SK-N-SH treated with all-trans-retinoic acid at 6 μM for 48 hours (cell line): ENCODE measurements around the gene LRRC74B.

Experiments
- ATAC-seq: fragments of 200-7000 bp; cut with Tn5 transposase; 3 replicates; pipeline ENCODE4 v1.9.1; 2020; ENCODE audit warnings: mild to moderate bottlenecking, moderate library complexity
- ARNTL ChIP-seq: fragments of 450-650 bp; formaldehyde crosslinking; IDR thresholded peaks from 2 replicates; pipeline ENCODE4 v1.5.0; 2020; ENCODE audit warnings: low read depth, mild to moderate bottlenecking, moderate library complexity, borderline replicate concordance
- BACH2 ChIP-seq: fragments of 250-450 bp; sonication (Bioruptor Pico); IDR thresholded peaks from 2 replicates; pipeline ENCODE4 v1.9.0; 2021; ENCODE audit warnings: mild to moderate bottlenecking, borderline replicate concordance
- CREB5 ChIP-seq: fragments of 250-450 bp; sonication (Bioruptor Pico); IDR thresholded peaks from 2 replicates; pipeline ENCODE4 v1.5.1; 2020; ENCODE audit warnings: low read depth, mild to moderate bottlenecking, moderate library complexity
- CSRNP3 ChIP-seq: fragments of 250-450 bp; sonication (Bioruptor Pico); IDR thresholded peaks from 2 replicates; pipeline ENCODE4 v1.5.1; 2021; ENCODE audit warnings: mild to moderate bottlenecking, moderate library complexity
- ESRRG ChIP-seq: fragments of 250-450 bp; sonication (Bioruptor Pico); IDR thresholded peaks from 2 replicates; pipeline ENCODE4 v1.6.1; 2021; ENCODE audit warnings: mild to moderate bottlenecking
- GLIS3 ChIP-seq: fragments of 250-450 bp; sonication (Bioruptor Pico); IDR thresholded peaks from 2 replicates; pipeline ENCODE4 v1.5.0; 2020; ENCODE audit warnings: mild to moderate bottlenecking, moderate library complexity
- ISL1 ChIP-seq: fragments of 250-450 bp; sonication (Bioruptor Pico); IDR thresholded peaks from 2 replicates; pipeline ENCODE4 v2.1.2; 2022; ENCODE audit warnings: mild to moderate bottlenecking, moderate library complexity
- OSR1 ChIP-seq: fragments of 250-450 bp; sonication (Bioruptor Pico); IDR thresholded peaks from 2 replicates; pipeline ENCODE4 v1.8.0; 2022; ENCODE audit warnings: moderate library complexity, mild to moderate bottlenecking, inconsistent platforms
- PATZ1 ChIP-seq: fragments of 250-450 bp; sonication (Bioruptor Pico); IDR thresholded peaks from 2 replicates; pipeline ENCODE4 v1.8.0; 2020; ENCODE audit warnings: mild to moderate bottlenecking, moderate library complexity, borderline replicate concordance
- POU6F1 ChIP-seq: fragments of 250-450 bp; sonication (Bioruptor Pico); IDR thresholded peaks from 2 replicates; pipeline ENCODE4 v1.8.0; 2021; ENCODE audit warnings: low read depth, mild to moderate bottlenecking, moderate library complexity, borderline replicate concordance
- RARB ChIP-seq: fragments of 250-450 bp; sonication (Bioruptor Pico); IDR thresholded peaks from 2 replicates; pipeline ENCODE4 v1.8.0; 2021; ENCODE audit warnings: mild to moderate bottlenecking, moderate library complexity
- SNAI2 ChIP-seq: fragments of 250-450 bp; sonication (Bioruptor Pico); IDR thresholded peaks from 2 replicates; pipeline ENCODE4 v1.5.0; 2020; ENCODE audit warnings: mild to moderate bottlenecking, moderate library complexity
- TCF4 ChIP-seq: fragments of 250-450 bp; sonication (Bioruptor Pico); IDR thresholded peaks from 2 replicates; pipeline ENCODE4 v1.8.0; 2021; ENCODE audit warnings: mild to moderate bottlenecking, moderate library complexity, borderline replicate concordance
- TOX ChIP-seq: fragments of 250-450 bp; sonication (Bioruptor Pico); IDR thresholded peaks from 2 replicates; pipeline ENCODE4 v1.8.0; 2021; ENCODE audit warnings: mild to moderate bottlenecking, moderate library complexity, borderline replicate concordance
- TSHZ2 ChIP-seq: fragments of 250-450 bp; sonication (Bioruptor Pico); IDR thresholded peaks from 2 replicates; pipeline ENCODE4 v1.5.0; 2020; ENCODE audit warnings: mild to moderate bottlenecking, moderate library complexity
- ZC3H10 ChIP-seq: fragments of 250-450 bp; sonication (Bioruptor Pico); IDR thresholded peaks from 2 replicates; pipeline ENCODE4 v1.5.1; 2021; ENCODE audit warnings: mild to moderate bottlenecking, moderate library complexity
- ZFP3 ChIP-seq: fragments of 250-450 bp; sonication (Bioruptor Pico); IDR thresholded peaks from 2 replicates; pipeline ENCODE4 v1.5.0; 2020; ENCODE audit warnings: mild to moderate bottlenecking, moderate library complexity
- ZFP30 ChIP-seq: fragments of 450-650 bp; formaldehyde crosslinking; IDR thresholded peaks from 2 replicates; pipeline ENCODE4 v1.5.0; 2022; ENCODE audit warnings: mild to moderate bottlenecking, moderate library complexity
- ZNF565 ChIP-seq: fragments of 450-650 bp; formaldehyde crosslinking; conservative IDR thresholded peaks from 2 replicates; pipeline ENCODE4 v1.5.0; 2020; ENCODE audit warnings: low read depth, mild to moderate bottlenecking, moderate library complexity
- ZNF70 ChIP-seq: fragments of 450-650 bp; formaldehyde crosslinking; IDR thresholded peaks from 2 replicates; pipeline ENCODE4 v1.5.0; 2020; ENCODE audit warnings: mild to moderate bottlenecking, moderate library complexity
- ZNF8 ChIP-seq: fragments of 450-650 bp; formaldehyde crosslinking; IDR thresholded peaks from 2 replicates; pipeline ENCODE4 v1.5.0; 2020; ENCODE audit warnings: mild to moderate bottlenecking, moderate library complexity

LRRC74B gene

GRCh38 chr22:21075516-21076138 is 29.9 kb downstream of the LRRC74B start:
- TF ChIP-seq ZNF565 (CRISPR knock-in tag) = no peak
- TF ChIP-seq TSHZ2 (CRISPR knock-in tag) = no peak
- TF ChIP-seq CSRNP3 (CRISPR knock-in tag) = no peak
- no peak for TF ChIP-seq ZC3H10 (CRISPR knock-in tag)
- TF ChIP-seq BACH2 (CRISPR knock-in tag) = no peak
- no peak for TF ChIP-seq SNAI2 (CRISPR knock-in tag)
- TF ChIP-seq ZFP3 (CRISPR knock-in tag) = no peak
- TF ChIP-seq ESRRG = no peak
- TF ChIP-seq GLIS3 (CRISPR knock-in tag) = no peak
- no peak for ATAC-seq

- no peak for ATAC-seq
- TF ChIP-seq PATZ1 (CRISPR knock-in tag) = no peak
- no peak for TF ChIP-seq ISL1 (CRISPR knock-in tag)
- no peak for TF ChIP-seq OSR1 (CRISPR knock-in tag)
- TF ChIP-seq GLIS3 (CRISPR knock-in tag) = no peak
- no peak for TF ChIP-seq ZNF8 (CRISPR knock-in tag)
- no peak for TF ChIP-seq ZNF70 (CRISPR knock-in tag)
- no peak for TF ChIP-seq ZC3H10 (CRISPR knock-in tag)
- no peak for TF ChIP-seq TOX (CRISPR knock-in tag)
- TF ChIP-seq POU6F1 (CRISPR knock-in tag) = no peak
- TF ChIP-seq CSRNP3 (CRISPR knock-in tag) = no peak
- TF ChIP-seq ZNF565 (CRISPR knock-in tag) = no peak
Observed at GRCh38 chr22:21076912-21077625, 31.3 kb downstream of the LRRC74B start.

GRCh38 chr22:21077884-21078508 is 32.2 kb downstream of the LRRC74B start:
- ATAC-seq = no peak
- no peak for TF ChIP-seq TCF4 (CRISPR knock-in tag)
- no peak for TF ChIP-seq ZC3H10 (CRISPR knock-in tag)
- no peak for TF ChIP-seq PATZ1 (CRISPR knock-in tag)
- no peak for TF ChIP-seq CSRNP3 (CRISPR knock-in tag)
- no peak for TF ChIP-seq ESRRG
- TF ChIP-seq GLIS3 (CRISPR knock-in tag) = no peak
- no peak for TF ChIP-seq ARNTL (CRISPR knock-in tag)
- no peak for TF ChIP-seq ZFP3 (CRISPR knock-in tag)
- no peak for TF ChIP-seq RARB
- TF ChIP-seq ZFP30 = no peak
- TF ChIP-seq TOX (CRISPR knock-in tag) = no peak
- TF ChIP-seq CREB5 = no peak
